GM23338 (cell line): ENCODE measurements around the gene LONRF2. TPM values are rescaled to one million over a fixed set of nuclear protein-coding genes. Genes with fewer than 3 reads are reported as not detected.

Experiments
- ATAC-seq: fragments of 200-7000 bp; cut with Tn5 transposase; 3 replicates; pipeline ENCODE4 v1.9.1; 2020
- DNase-seq: peaks from one replicate; pipeline ENCODE4 v3.0.0-alpha.2; 2015; ENCODE audit warnings: low spot score
- H2AFZ ChIP-seq: fragments of 200-600 bp; sonication (generic); 2 replicates; pipeline ENCODE4 v1.8.0; 2016; ENCODE audit warnings: antibody characterized with exemption, mild to moderate bottlenecking, moderate library complexity
- H3F3A ChIP-seq: fragments of 200-600 bp; sonication (generic); replicated peaks from 2 replicates; pipeline ENCODE4 v1.8.0; 2017; ENCODE audit warnings: antibody characterized with exemption, mixed run types, low read depth
- H3K27ac ChIP-seq: fragments of 200-600 bp; sonication (generic); 2 replicates; pipeline ENCODE4 v1.6.1; 2016; ENCODE audit warnings: low read depth
- H3K27me3 ChIP-seq: fragments of 200-600 bp; sonication (generic); 2 replicates; pipeline ENCODE4 v1.8.0; 2016; ENCODE audit warnings: mild to moderate bottlenecking, mixed run types, moderate library complexity; ENCODE audit not compliant: insufficient read depth
- H3K36me3 ChIP-seq: fragments of 200-600 bp; sonication (generic); 2 replicates; pipeline ENCODE4 v1.8.0; 2016; ENCODE audit warnings: mild to moderate bottlenecking; ENCODE audit not compliant: insufficient read depth
- H3K4me1 ChIP-seq: fragments of 200-600 bp; sonication (generic); 2 replicates; pipeline ENCODE4 v1.8.0; 2016; ENCODE audit warnings: mild to moderate bottlenecking, moderate library complexity; ENCODE audit not compliant: insufficient read depth
- H3K4me2 ChIP-seq: fragments of 200-600 bp; sonication (generic); 2 replicates; pipeline ENCODE4 v1.7.1; 2017; ENCODE audit warnings: mixed run types
- H3K4me3 ChIP-seq: fragments of 200-600 bp; sonication (generic); 2 replicates; pipeline ENCODE4 v1.6.1; 2016; ENCODE audit warnings: mixed run types
- H3K79me2 ChIP-seq: fragments of 200-600 bp; sonication (generic); replicated peaks from 2 replicates; pipeline ENCODE4 v1.8.0; 2017; ENCODE audit warnings: mild to moderate bottlenecking; ENCODE audit not compliant: insufficient read depth
- H3K9me2 ChIP-seq: fragments of 200-600 bp; sonication (generic); 2 replicates; pipeline ENCODE4 v1.8.0; 2017; ENCODE audit not compliant: insufficient read depth
- H4K20me1 ChIP-seq: fragments of 200-600 bp; sonication (generic); replicated peaks from 2 replicates; pipeline ENCODE4 v1.8.0; 2017; ENCODE audit warnings: mild to moderate bottlenecking; ENCODE audit not compliant: insufficient read depth
- H3K27ac Mint-ChIP-seq: 2 replicates; pipeline ENCODE4 v1.8.0; 2020; ENCODE audit warnings: inconsistent platforms, mild to moderate bottlenecking, moderate library complexity, mixed read lengths
- H3K27me3 Mint-ChIP-seq: 3 replicates; pipeline ENCODE4 v1.8.0; 2022; ENCODE audit warnings: low read depth, mild to moderate bottlenecking, moderate library complexity, mixed read lengths, inconsistent platforms; ENCODE audit not compliant: insufficient read depth, poor library complexity
- H3K36me3 Mint-ChIP-seq: 3 replicates; pipeline ENCODE4 v1.8.0; 2021; ENCODE audit warnings: low read depth, mild to moderate bottlenecking, inconsistent platforms, moderate library complexity, mixed read lengths
- H3K4me1 Mint-ChIP-seq: 3 replicates; pipeline ENCODE4 v1.8.0; 2020; ENCODE audit warnings: mild to moderate bottlenecking, inconsistent platforms, mixed read lengths
- H3K4me3 Mint-ChIP-seq: 3 replicates; pipeline ENCODE4 v1.8.0; 2021; ENCODE audit warnings: moderate library complexity, mild to moderate bottlenecking, inconsistent platforms, mixed read lengths
- H3K9me3 Mint-ChIP-seq: 3 replicates; pipeline ENCODE4 v1.8.0; 2020; ENCODE audit warnings: moderate library complexity, mild to moderate bottlenecking, inconsistent platforms, mixed read lengths
- CREB1 ChIP-seq: fragments of 250-450 bp; sonication (Bioruptor Pico); IDR thresholded peaks from 2 replicates; pipeline ENCODE4 v1.5.0; 2020; ENCODE audit warnings: low read depth, mild to moderate bottlenecking, moderate library complexity
- EZH2 ChIP-seq: fragments of 200-600 bp; sonication (generic); IDR thresholded peaks from one replicate; pipeline ENCODE4 v1.8.0; 2017; ENCODE audit warnings: antibody characterized with exemption, mild to moderate bottlenecking, low read depth; ENCODE audit not compliant: unreplicated experiment
- EZH2phosphoT487 ChIP-seq: fragments of 200-600 bp; sonication (generic); IDR thresholded peaks from one replicate; pipeline ENCODE4 v1.8.1; 2018; ENCODE audit warnings: antibody characterized with exemption; ENCODE audit not compliant: unreplicated experiment
- JUNB ChIP-seq: IDR thresholded peaks from one replicate; pipeline ENCODE4 v1.6.1; 2016; ENCODE audit warnings: antibody characterized with exemption; ENCODE audit not compliant: unreplicated experiment
- NANOG ChIP-seq: IDR thresholded peaks from 2 replicates; pipeline ENCODE4 v1.6.1; 2016; ENCODE audit warnings: antibody characterized with exemption, borderline replicate concordance
- POLR2AphosphoS5 ChIP-seq: IDR thresholded peaks from 2 replicates; pipeline ENCODE4 v1.6.1; 2016; ENCODE audit warnings: antibody characterized with exemption, low read depth
- STAT1 ChIP-seq: IDR thresholded peaks from one replicate; pipeline ENCODE4 v1.6.1; 2016; ENCODE audit warnings: antibody characterized with exemption; ENCODE audit not compliant: unreplicated experiment
- ZNF114 ChIP-seq: fragments of 250-450 bp; sonication (Bioruptor Pico); IDR thresholded peaks from 2 replicates; pipeline ENCODE4 v1.5.0; 2020; ENCODE audit warnings: mild to moderate bottlenecking, moderate library complexity
- ZNF331 ChIP-seq: fragments of 250-450 bp; sonication (Bioruptor Pico); IDR thresholded peaks from 2 replicates; pipeline ENCODE4 v1.5.0; 2020; ENCODE audit warnings: low read depth, mild to moderate bottlenecking, moderate library complexity
- polyA plus RNA-seq: library from polyadenylated mRNA; unstranded; fragments of >200 nt; fragmentation: Nextera tagmentation; extraction: Ambion mirVana; gene quantifications from 2 replicates; pipeline ENCODE4 v1.2.1, GENCODE V29; 2016
- total RNA-seq: library from RNA; depleted of rRNA; stranded (reverse); fragments of >200 nt; shearing (Covaris generic); gene quantifications from 2 replicates; pipeline ENCODE4 v1.2.3, GENCODE V29; 2014
- TF ChIP-seq, protein P1 (sequence below): fragments of 250-450 bp; sonication (Bioruptor Pico); IDR thresholded peaks from 2 replicates; pipeline ENCODE4 v1.5.0; 2020; ENCODE audit warnings: mild to moderate bottlenecking, moderate library complexity
- TF ChIP-seq, protein P2 (sequence below): IDR thresholded peaks from one replicate; pipeline ENCODE4 v1.6.1; 2018; ENCODE audit warnings: antibody characterized with exemption; ENCODE audit not compliant: unreplicated experiment
- TF ChIP-seq, protein P3 (sequence below): IDR thresholded peaks from 2 replicates; pipeline ENCODE4 v1.6.1; 2016; ENCODE audit warnings: antibody characterized with exemption
- TF ChIP-seq, protein P4 (sequence below), 2 experiments: fragments of 200-600 bp in 1 of 2; sonication (generic) in 1 of 2; conservative IDR thresholded peaks; 2 replicates each; pipeline versions ENCODE4 v1.5.1 to v1.6.1; 2016 to 2017; ENCODE audit warnings: antibody characterized with exemption in 2 of 2, low read depth in 2 of 2, mild to moderate bottlenecking in 2 of 2, moderate library complexity in 1 of 2

The LONRF2 gene
- total and polyA plus RNA-seq, 2 experiments from 2014 or later, result 0.05 to 0.24 TPM

DNA sequence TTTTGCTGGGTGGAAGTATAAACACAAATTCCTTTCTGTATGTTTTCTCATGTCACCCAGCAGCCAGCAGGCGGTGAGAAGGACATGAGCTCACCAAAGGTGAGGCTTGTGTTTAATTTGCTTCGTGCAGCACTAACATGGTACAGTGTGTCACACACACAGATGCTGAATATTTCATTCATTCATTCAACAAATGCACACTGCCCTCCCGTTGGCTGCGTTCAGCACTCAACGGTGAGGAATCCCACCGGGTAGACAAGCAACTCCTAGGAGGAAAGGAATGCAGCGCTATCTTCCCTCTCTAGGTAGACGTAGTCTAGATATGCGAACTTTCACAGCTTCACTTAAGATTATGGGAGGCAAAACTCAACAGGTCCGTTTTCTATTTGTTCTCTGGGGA is 85.1 kb downstream of the LONRF2 start:
- Mint-ChIP-seq H3K36me3 (no peaks in the 10 kb centered on the region), H3K4me3 (no peak overlapping the region), H3K9me3 (no peaks in the 10 kb centered on the region), H3K27me3 (peaks cover 8% of the 10 kb centered on the region), H3K27ac (no peak overlapping the region), H3K4me1 (peaks cover 43% of the 10 kb centered on the region)
- Histone ChIP-seq H3K9me2 (peaks cover 3% of the 10 kb centered on the region; the same call in 1 of the 2 replicates), H3K36me3 (no peaks in the 10 kb centered on the region), H3F3A (no peaks in the 10 kb centered on the region), H2AFZ (no peak overlapping the region), H3K4me2 (no peak overlapping the region), H3K27me3 (no peaks in the 10 kb centered on the region), H3K4me3 (no peak overlapping the region), H3K79me2 (no peaks in the 10 kb centered on the region), H3K27ac (no peak overlapping the region), H4K20me1 (no peaks in the 10 kb centered on the region), H3K4me1 (peaks cover 6% of the 10 kb centered on the region; the same call in 1 of the 2 replicates)
- TF ChIP-seq STAT1, result no peak
- no peak for TF ChIP-seq POLR2AphosphoS5
- TF ChIP-seq, protein P1, sequence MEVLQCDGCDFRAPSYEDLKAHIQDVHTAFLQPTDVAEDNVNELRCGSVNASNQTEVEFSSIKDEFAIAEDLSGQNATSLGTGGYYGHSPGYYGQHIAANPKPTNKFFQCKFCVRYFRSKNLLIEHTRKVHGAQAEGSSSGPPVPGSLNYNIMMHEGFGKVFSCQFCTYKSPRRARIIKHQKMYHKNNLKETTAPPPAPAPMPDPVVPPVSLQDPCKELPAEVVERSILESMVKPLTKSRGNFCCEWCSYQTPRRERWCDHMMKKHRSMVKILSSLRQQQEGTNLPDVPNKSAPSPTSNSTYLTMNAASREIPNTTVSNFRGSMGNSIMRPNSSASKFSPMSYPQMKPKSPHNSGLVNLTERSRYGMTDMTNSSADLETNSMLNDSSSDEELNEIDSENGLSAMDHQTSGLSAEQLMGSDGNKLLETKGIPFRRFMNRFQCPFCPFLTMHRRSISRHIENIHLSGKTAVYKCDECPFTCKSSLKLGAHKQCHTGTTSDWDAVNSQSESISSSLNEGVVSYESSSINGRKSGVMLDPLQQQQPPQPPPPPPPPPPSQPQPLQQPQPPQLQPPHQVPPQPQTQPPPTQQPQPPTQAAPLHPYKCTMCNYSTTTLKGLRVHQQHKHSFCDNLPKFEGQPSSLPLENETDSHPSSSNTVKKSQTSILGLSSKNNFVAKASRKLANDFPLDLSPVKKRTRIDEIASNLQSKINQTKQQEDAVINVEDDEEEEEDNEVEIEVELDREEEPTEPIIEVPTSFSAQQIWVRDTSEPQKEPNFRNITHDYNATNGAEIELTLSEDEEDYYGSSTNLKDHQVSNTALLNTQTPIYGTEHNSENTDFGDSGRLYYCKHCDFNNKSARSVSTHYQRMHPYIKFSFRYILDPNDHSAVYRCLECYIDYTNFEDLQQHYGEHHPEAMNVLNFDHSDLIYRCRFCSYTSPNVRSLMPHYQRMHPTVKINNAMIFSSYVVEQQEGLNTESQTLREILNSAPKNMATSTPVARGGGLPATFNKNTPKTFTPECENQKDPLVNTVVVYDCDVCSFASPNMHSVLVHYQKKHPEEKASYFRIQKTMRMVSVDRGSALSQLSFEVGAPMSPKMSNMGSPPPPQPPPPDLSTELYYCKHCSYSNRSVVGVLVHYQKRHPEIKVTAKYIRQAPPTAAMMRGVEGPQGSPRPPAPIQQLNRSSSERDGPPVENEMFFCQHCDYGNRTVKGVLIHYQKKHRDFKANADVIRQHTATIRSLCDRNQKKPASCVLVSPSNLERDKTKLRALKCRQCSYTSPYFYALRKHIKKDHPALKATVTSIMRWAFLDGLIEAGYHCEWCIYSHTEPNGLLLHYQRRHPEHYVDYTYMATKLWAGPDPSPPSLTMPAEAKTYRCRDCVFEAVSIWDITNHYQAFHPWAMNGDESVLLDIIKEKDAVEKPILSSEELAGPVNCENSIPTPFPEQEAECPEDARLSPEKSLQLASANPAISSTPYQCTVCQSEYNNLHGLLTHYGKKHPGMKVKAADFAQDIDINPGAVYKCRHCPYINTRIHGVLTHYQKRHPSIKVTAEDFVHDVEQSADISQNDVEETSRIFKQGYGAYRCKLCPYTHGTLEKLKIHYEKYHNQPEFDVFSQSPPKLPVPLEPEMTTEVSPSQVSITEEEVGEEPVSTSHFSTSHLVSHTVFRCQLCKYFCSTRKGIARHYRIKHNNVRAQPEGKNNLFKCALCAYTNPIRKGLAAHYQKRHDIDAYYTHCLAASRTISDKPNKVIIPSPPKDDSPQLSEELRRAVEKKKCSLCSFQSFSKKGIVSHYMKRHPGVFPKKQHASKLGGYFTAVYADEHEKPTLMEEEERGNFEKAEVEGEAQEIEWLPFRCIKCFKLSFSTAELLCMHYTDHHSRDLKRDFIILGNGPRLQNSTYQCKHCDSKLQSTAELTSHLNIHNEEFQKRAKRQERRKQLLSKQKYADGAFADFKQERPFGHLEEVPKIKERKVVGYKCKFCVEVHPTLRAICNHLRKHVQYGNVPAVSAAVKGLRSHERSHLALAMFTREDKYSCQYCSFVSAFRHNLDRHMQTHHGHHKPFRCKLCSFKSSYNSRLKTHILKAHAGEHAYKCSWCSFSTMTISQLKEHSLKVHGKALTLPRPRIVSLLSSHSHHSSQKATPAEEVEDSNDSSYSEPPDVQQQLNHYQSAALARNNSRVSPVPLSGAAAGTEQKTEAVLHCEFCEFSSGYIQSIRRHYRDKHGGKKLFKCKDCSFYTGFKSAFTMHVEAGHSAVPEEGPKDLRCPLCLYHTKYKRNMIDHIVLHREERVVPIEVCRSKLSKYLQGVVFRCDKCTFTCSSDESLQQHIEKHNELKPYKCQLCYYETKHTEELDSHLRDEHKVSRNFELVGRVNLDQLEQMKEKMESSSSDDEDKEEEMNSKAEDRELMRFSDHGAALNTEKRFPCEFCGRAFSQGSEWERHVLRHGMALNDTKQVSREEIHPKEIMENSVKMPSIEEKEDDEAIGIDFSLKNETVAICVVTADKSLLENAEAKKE (CRISPR knock-in tag), result no peak
- TF ChIP-seq, protein P2, sequence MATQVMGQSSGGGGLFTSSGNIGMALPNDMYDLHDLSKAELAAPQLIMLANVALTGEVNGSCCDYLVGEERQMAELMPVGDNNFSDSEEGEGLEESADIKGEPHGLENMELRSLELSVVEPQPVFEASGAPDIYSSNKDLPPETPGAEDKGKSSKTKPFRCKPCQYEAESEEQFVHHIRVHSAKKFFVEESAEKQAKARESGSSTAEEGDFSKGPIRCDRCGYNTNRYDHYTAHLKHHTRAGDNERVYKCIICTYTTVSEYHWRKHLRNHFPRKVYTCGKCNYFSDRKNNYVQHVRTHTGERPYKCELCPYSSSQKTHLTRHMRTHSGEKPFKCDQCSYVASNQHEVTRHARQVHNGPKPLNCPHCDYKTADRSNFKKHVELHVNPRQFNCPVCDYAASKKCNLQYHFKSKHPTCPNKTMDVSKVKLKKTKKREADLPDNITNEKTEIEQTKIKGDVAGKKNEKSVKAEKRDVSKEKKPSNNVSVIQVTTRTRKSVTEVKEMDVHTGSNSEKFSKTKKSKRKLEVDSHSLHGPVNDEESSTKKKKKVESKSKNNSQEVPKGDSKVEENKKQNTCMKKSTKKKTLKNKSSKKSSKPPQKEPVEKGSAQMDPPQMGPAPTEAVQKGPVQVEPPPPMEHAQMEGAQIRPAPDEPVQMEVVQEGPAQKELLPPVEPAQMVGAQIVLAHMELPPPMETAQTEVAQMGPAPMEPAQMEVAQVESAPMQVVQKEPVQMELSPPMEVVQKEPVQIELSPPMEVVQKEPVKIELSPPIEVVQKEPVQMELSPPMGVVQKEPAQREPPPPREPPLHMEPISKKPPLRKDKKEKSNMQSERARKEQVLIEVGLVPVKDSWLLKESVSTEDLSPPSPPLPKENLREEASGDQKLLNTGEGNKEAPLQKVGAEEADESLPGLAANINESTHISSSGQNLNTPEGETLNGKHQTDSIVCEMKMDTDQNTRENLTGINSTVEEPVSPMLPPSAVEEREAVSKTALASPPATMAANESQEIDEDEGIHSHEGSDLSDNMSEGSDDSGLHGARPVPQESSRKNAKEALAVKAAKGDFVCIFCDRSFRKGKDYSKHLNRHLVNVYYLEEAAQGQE, result no peak
- TF ChIP-seq ZNF114, result no peak
- TF ChIP-seq, protein P3, sequence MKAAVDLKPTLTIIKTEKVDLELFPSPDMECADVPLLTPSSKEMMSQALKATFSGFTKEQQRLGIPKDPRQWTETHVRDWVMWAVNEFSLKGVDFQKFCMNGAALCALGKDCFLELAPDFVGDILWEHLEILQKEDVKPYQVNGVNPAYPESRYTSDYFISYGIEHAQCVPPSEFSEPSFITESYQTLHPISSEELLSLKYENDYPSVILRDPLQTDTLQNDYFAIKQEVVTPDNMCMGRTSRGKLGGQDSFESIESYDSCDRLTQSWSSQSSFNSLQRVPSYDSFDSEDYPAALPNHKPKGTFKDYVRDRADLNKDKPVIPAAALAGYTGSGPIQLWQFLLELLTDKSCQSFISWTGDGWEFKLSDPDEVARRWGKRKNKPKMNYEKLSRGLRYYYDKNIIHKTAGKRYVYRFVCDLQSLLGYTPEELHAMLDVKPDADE, result no peak
- no peak for TF ChIP-seq ZNF331 (CRISPR knock-in tag)
- no peak for TF ChIP-seq EZH2phosphoT487
- TF ChIP-seq JUNB, result no peak
- TF ChIP-seq, protein P4, sequence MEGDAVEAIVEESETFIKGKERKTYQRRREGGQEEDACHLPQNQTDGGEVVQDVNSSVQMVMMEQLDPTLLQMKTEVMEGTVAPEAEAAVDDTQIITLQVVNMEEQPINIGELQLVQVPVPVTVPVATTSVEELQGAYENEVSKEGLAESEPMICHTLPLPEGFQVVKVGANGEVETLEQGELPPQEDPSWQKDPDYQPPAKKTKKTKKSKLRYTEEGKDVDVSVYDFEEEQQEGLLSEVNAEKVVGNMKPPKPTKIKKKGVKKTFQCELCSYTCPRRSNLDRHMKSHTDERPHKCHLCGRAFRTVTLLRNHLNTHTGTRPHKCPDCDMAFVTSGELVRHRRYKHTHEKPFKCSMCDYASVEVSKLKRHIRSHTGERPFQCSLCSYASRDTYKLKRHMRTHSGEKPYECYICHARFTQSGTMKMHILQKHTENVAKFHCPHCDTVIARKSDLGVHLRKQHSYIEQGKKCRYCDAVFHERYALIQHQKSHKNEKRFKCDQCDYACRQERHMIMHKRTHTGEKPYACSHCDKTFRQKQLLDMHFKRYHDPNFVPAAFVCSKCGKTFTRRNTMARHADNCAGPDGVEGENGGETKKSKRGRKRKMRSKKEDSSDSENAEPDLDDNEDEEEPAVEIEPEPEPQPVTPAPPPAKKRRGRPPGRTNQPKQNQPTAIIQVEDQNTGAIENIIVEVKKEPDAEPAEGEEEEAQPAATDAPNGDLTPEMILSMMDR (conservative IDR thresholded peaks at IDR 0.05; ENCODE audit: low read depth in 2 of 2), result no peak
- TF ChIP-seq EZH2, result no peak
- TF ChIP-seq NANOG, result no peak
- TF ChIP-seq CREB1 (CRISPR knock-in tag), result no peak
- ATAC-seq, result no peak
- no peak for DNase-seq
